ENCODE measurements around the gene TNNT1. TPM values are rescaled to one million over a fixed set of nuclear protein-coding genes. Genes with fewer than 3 reads are reported as not detected.

Gene TNNT1
- total RNA-seq, 2 donors from 2014 or later, result 8.5 to 87.9 TPM

DNA sequence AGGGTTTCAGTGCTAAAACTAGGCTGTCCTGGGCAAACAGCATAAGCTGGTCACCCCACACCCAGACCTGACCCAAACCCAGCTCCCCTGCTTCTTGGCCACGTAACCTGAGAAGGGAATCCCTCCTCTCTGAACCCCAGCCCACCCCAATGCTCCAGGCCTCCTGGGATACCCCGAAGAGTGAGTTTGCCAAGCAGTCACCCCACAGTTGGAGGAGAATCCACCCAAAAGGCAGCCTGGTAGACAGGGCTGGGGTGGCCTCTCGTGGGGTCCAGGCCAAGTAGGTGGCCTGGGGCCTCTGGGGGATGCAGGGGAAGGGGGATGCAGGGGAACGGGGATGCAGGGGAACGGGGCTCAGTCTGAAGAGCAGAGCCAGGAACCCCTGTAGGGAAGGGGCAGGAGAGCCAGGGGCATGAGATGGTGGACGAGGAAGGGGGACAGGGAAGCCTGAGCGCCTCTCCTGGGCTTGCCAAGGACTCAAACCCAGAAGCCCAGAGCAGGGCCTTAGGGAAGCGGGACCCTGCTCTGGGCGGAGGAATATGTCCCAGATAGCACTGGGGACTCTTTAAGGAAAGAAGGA, 34.4 kb downstream of the TNNT1 start:
- no peak for DNase-seq (ENCODE audit: low spot score)
- no peaks in the 10 kb centered on the region for H3K27me3 ChIP-seq (replicated peaks; ENCODE audit: insufficient read depth)
- H3K27ac ChIP-seq, result peak overlapping the region; percentile 77 to 78
- intact Hi-C loops (cut with DNase I), result loop anchor here (5.0 to 10.0 kb wide), 3 partner anchors 293 to 540 kb away; partner anchors contain the start of genes U2AF2, UBE2S, ZNF524 and ZNF865
- WGBS, result 84% methylated on average over 9 of the region's 9 CpGs
- TF ChIP-seq, protein P1, sequence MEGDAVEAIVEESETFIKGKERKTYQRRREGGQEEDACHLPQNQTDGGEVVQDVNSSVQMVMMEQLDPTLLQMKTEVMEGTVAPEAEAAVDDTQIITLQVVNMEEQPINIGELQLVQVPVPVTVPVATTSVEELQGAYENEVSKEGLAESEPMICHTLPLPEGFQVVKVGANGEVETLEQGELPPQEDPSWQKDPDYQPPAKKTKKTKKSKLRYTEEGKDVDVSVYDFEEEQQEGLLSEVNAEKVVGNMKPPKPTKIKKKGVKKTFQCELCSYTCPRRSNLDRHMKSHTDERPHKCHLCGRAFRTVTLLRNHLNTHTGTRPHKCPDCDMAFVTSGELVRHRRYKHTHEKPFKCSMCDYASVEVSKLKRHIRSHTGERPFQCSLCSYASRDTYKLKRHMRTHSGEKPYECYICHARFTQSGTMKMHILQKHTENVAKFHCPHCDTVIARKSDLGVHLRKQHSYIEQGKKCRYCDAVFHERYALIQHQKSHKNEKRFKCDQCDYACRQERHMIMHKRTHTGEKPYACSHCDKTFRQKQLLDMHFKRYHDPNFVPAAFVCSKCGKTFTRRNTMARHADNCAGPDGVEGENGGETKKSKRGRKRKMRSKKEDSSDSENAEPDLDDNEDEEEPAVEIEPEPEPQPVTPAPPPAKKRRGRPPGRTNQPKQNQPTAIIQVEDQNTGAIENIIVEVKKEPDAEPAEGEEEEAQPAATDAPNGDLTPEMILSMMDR (IDR thresholded peaks at IDR 0.05), result no peak
- TF ChIP-seq POLR2A (IDR thresholded peaks at IDR 0.05) (no peak), POLR2AphosphoS5 (IDR thresholded peaks at IDR 0.05) (no peak)
- no peak overlapping the region for H3K4me3 ChIP-seq
- peaks cover 13% of the 10 kb centered on the region for H3K4me1 ChIP-seq (replicated peaks)
- H3K36me3 ChIP-seq, result no peaks in the 10 kb centered on the region
- no peaks in the 10 kb centered on the region for H3K9me3 ChIP-seq

DNA sequence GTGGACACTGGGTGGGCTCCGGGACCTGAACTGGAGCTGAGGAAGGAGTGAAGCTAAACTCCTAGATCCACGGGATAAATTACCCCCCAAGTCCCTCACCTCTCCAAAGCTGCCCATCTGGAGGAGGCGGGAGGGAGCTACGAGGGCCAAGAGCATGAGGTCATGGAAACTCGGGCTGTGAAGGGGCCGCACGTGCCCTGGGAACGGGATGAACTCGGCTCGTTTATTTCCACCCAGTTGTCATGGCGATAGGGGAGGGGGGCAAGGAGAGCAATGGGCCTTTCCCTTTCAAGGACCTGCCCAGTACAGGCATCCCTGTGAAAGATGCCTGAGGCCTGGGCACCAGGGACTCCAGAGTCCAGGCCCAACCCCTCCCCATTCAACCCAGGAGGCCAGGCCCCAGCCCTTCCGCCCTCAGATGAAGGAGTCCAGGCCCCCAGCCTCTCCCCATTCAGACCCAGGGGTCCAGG, 35.4 kb downstream of the TNNT1 start:
- Histone ChIP-seq H3K36me3 (no peaks in the 10 kb centered on the region), H3K27me3 (replicated peaks; ENCODE audit: insufficient read depth) (no peaks in the 10 kb centered on the region), H3K4me1 (replicated peaks) (peaks cover 13% of the 10 kb centered on the region), H3K4me3 (no peak overlapping the region), H3K9me3 (no peaks in the 10 kb centered on the region), H3K27ac (peak overlapping the region; percentile 77 to 78)
- intact Hi-C loops (cut with DNase I), result loop anchor here (10.0 kb wide), 2 partner anchors 491 to 541 kb away; partner anchors contain the start of genes U2AF2, ZNF524 and ZNF865
- 38% methylated on average over 10 of the region's 12 CpGs for whole genome bisulfite sequencing
- peak; percentile 74 for TF ChIP-seq POLR2AphosphoS5 (IDR thresholded peaks at IDR 0.05)
- TF ChIP-seq, protein P1 (IDR thresholded peaks at IDR 0.05), result no peak
- peak; percentile 37 for DNase-seq (ENCODE audit: low spot score)

DNA sequence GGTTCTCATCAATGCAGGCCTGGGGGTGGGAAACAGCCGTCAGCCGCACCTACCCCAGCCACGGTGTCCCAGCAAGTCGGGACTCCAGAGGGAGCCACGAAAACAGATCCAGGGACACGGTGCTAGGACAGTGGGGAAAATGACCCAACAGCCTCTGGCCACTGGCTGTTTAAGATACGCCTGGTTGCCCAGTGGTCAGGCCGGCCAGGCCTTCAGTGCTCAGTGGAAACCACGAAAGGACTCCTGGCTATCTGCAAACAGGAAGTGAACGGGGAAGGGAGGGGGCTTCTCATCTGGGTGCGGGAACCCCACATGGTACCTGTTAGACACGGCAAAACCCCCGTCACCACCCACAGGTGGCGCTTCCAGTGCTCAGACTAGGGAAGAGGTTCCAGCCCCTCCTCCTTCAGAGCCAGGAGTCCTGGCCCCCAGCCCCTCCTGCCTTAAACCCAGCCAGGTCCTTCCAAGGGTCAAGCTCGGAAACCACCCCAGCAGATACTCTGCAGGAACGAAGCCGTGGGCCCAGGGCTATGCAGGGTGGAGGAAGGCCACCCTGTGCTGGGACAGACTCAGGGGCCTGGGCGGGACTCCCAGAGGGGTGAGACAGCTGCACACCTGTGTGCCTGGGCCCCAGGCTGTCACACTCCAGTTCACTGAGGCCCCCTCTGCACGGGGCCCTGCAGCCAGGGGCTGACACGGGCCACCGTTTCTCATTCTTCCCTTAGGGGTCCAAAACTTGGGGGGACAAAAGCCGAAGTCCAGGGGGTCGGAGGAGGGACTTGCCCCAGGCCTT, 36.0 kb downstream of the TNNT1 start:
- 65% methylated on average over 23 of the region's 23 CpGs for WGBS
- Histone ChIP-seq H3K4me1 (replicated peaks) (peaks cover 13% of the 10 kb centered on the region), H3K27me3 (replicated peaks; ENCODE audit: insufficient read depth) (no peaks in the 10 kb centered on the region), H3K9me3 (no peaks in the 10 kb centered on the region), H3K4me3 (no peak overlapping the region), H3K27ac (peak overlapping the region; percentile 77 to 78), H3K36me3 (no peaks in the 10 kb centered on the region)
- DNase-seq (ENCODE audit: low spot score), result no peak
- intact Hi-C loops (cut with DNase I), result loop anchor here (10.0 kb wide), 2 partner anchors 492 to 542 kb away; partner anchors contain the start of genes U2AF2, ZNF524 and ZNF865
- TF ChIP-seq POLR2A (IDR thresholded peaks at IDR 0.05) (no peak), POLR2AphosphoS5 (IDR thresholded peaks at IDR 0.05) (no peak)
- TF ChIP-seq, protein P1 (IDR thresholded peaks at IDR 0.05), result no peak

DNA sequence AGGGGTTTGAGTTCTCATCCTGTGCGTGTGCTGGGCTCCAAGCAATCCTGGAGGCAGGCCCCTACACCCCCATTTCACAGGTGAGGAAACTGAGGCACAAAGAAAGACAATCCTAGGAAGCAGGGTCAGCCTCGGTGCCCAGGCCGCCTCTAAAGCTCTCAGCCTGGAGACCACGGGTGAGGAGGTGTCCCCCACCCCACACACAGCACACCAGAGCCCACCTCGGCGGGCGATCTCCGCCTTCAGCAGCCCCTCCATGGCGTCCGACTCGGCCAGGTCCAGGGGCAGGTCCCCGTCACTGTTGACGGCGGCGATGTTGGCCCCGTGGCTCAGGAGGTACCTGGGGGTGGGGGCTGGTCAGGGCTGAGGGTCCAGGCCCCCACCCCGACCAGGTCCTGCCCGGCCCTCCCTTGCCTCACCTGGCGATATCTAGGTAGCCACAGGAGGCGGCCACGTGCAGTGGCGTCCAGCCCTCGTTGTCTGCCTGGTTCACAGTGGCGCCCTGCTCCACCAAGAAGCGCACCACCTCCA, 36.7 kb downstream of the TNNT1 start:
- intact Hi-C loops (cut with DNase I), result loop anchor here (10.0 kb wide), 2 partner anchors 492 to 542 kb away; partner anchors contain the start of genes U2AF2, ZNF524 and ZNF865

More for the DNA sequence above, 36.7 kb downstream of the TNNT1 start:
- Histone ChIP-seq H3K27ac (peak overlapping the region; percentile 77 to 78), H3K36me3 (no peaks in the 10 kb centered on the region), H3K4me1 (replicated peaks) (peaks cover 13% of the 10 kb centered on the region), H3K4me3 (no peak overlapping the region), H3K27me3 (replicated peaks; ENCODE audit: insufficient read depth) (no peaks in the 10 kb centered on the region), H3K9me3 (no peaks in the 10 kb centered on the region)
- TF ChIP-seq POLR2A (IDR thresholded peaks at IDR 0.05) (no peak), POLR2AphosphoS5 (IDR thresholded peaks at IDR 0.05) (no peak)
- TF ChIP-seq, protein P1 (IDR thresholded peaks at IDR 0.05), result no peak
- no peak for DNase-seq (ENCODE audit: low spot score)
- WGBS, result 91% methylated on average over 25 of the region's 25 CpGs

Measured in prostate gland (tissue), 2 donors.